Measurements from ENCODE around the gene ALPP. TPM values are rescaled to one million over a fixed set of nuclear protein-coding genes. Genes with fewer than 3 reads are reported as not detected.

Gene ALPP
- total RNA-seq, 2 donors from 2014 or later: not detected

DNA sequence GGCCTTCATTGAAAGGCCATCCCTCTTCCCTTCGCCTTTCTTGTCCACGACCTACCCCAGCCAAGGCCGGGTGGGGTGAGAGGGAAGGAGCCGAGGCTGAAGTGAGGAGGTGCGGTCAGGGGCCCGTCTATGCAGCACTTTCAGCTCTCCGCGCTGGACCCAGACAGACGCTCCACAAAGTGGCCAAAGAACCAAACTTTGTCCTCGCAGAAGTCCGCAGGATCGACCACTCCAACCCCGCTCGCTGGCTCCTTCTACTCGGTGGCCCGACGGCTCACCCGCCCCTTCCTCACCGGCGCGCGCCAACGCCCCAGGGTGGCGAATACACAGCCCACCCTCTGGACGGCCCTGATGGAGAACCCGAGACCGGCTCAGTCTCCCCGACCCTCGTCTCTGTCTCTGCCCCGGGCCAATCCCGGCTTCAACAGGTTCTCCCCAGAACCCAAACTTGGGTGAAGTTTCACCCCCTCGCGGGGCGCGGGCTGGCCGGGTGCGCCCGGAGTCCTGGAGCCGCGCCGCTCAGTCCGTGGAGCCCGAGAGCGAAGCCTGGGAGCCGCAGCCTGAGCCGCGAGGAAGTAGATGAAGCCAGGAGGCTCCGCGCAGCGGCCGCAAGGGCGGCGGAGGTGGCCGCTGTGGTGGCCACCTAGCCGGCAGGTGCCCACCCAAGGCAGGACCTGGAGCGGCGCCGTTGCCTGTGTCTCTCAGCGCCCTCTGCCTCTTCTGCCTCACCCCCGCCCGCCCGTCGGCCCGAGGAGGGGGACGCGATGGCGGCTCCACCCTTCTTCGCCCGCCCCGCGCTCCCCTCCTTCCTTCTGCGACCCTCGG, 26.7 kb upstream of the ALPP start:
- no peaks in the 10 kb centered on the region for H3K36me3 Mint-ChIP-seq (ENCODE audit: low read depth)
- TF ChIP-seq, protein P1, sequence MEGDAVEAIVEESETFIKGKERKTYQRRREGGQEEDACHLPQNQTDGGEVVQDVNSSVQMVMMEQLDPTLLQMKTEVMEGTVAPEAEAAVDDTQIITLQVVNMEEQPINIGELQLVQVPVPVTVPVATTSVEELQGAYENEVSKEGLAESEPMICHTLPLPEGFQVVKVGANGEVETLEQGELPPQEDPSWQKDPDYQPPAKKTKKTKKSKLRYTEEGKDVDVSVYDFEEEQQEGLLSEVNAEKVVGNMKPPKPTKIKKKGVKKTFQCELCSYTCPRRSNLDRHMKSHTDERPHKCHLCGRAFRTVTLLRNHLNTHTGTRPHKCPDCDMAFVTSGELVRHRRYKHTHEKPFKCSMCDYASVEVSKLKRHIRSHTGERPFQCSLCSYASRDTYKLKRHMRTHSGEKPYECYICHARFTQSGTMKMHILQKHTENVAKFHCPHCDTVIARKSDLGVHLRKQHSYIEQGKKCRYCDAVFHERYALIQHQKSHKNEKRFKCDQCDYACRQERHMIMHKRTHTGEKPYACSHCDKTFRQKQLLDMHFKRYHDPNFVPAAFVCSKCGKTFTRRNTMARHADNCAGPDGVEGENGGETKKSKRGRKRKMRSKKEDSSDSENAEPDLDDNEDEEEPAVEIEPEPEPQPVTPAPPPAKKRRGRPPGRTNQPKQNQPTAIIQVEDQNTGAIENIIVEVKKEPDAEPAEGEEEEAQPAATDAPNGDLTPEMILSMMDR (conservative IDR thresholded peaks at IDR 0.05): no peak
- H3K9me3 ChIP-seq (ENCODE audit: control insufficient read depth, low read length): peaks cover 10% of the 10 kb centered on the region
- no peaks in the 10 kb centered on the region for H3K36me3 ChIP-seq (ENCODE audit: control insufficient read depth, insufficient read depth, low read length)
- no peaks in the 10 kb centered on the region for H3K4me1 ChIP-seq (ENCODE audit: control insufficient read depth, insufficient read depth, low read length)
- 40 to 76% methylated on average over 18 to 73 of the region's 73 CpGs for WGBS, 2 experiments (ENCODE audit: insufficient coverage in 1 of 2, insufficient read length in 1 of 2)
- H3K27ac Mint-ChIP-seq: no peak overlapping the region
- H3K4me1 Mint-ChIP-seq: no peaks in the 10 kb centered on the region
- peaks cover 27% of the 10 kb centered on the region for H3K27me3 ChIP-seq (ENCODE audit: control insufficient read depth, insufficient read depth, low read length, poor library complexity, severe bottlenecking)
- H3K27ac ChIP-seq (ENCODE audit: low read depth, low read length): no peak overlapping the region
- no peak for DNase-seq
- H3K9ac ChIP-seq (ENCODE audit: extremely low read depth, low read length, poor library complexity, severe bottlenecking): no peak overlapping the region
- H3K9me3 Mint-ChIP-seq: peaks cover 22% of the 10 kb centered on the region
- H3K4me3 Mint-ChIP-seq: no peak overlapping the region
- H3K27me3 Mint-ChIP-seq (ENCODE audit: insufficient read depth): peaks cover 26% of the 10 kb centered on the region
- H3K4me3 ChIP-seq (ENCODE audit: low read length): no peak overlapping the region

DNA sequence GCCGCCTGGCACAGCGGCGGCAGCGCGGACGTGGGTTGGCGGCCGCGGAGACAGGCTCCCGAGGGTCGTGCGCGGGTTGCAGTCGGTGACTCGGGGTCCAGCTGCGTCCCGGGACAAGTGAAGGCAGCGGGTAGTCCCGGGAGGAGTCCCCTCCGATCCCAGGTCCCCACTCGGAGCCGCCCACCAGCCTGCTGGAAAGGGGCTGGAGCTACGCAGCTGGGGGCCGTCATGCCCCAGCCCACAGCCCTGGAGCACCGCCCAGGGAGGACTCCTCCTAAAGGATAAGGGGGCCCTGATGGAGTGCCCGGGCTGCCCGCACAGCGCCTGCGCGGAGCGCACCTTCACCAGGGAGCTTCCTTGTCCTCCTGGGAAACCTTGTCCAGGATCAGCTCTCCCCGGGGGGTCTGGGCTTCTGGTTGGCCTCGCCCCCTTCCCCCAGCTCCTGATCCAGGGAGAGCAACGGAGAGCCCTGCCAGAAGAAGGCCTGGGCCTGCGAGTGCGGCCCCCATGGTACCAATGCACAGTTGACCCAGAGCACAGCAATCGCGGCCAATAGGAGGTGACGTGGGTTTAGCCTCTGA, 25.9 kb upstream of the ALPP start:
- TF ChIP-seq, protein P1 (conservative IDR thresholded peaks at IDR 0.05): no peak
- WGBS, 2 experiments (ENCODE audit: insufficient coverage in 1 of 2, insufficient read length in 1 of 2): 81 to 83% methylated on average over 8 to 39 of the region's 39 CpGs
- no peak overlapping the region for H3K9ac ChIP-seq (ENCODE audit: extremely low read depth, low read length, poor library complexity, severe bottlenecking)
- H3K36me3 ChIP-seq (ENCODE audit: control insufficient read depth, insufficient read depth, low read length): no peaks in the 10 kb centered on the region
- H3K27me3 ChIP-seq (ENCODE audit: control insufficient read depth, insufficient read depth, low read length, poor library complexity, severe bottlenecking): peaks cover 27% of the 10 kb centered on the region
- Mint-ChIP-seq H3K27me3 (ENCODE audit: insufficient read depth) (peaks cover 28% of the 10 kb centered on the region), H3K36me3 (ENCODE audit: low read depth) (no peaks in the 10 kb centered on the region), H3K4me1 (no peaks in the 10 kb centered on the region), H3K9me3 (peaks cover 23% of the 10 kb centered on the region), H3K27ac (no peak overlapping the region), H3K4me3 (no peak overlapping the region)
- H3K4me3 ChIP-seq (ENCODE audit: low read length): no peak overlapping the region
- H3K9me3 ChIP-seq (ENCODE audit: control insufficient read depth, low read length): peaks cover 10% of the 10 kb centered on the region
- DNase-seq: no peak
- H3K27ac ChIP-seq (ENCODE audit: low read depth, low read length): no peak overlapping the region
- H3K4me1 ChIP-seq (ENCODE audit: control insufficient read depth, insufficient read depth, low read length): no peaks in the 10 kb centered on the region

DNA sequence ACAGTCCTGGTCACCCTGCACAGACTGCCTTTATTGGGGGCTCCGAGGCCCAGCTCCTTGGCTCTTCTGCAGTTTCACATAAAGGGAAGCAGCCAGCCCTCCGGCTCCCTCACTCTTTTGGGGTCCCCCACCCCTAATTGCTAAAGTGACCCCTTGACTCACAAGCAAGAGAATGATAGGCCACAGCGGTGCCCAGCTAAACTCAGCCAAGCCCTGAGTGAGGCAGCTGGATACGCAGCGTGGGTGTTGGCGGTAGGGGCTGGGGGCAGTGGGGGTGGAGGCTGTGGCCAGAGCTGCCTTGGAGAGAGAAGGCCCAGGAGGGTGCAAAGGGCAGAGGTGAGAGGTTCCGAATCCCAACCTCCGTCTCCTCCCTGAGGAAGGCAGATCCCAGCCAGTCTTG, 25.5 kb upstream of the ALPP start:
- H3K4me3 ChIP-seq (ENCODE audit: low read length): no peak overlapping the region
- Mint-ChIP-seq H3K4me3 (no peak overlapping the region), H3K36me3 (ENCODE audit: low read depth) (no peaks in the 10 kb centered on the region), H3K4me1 (no peaks in the 10 kb centered on the region), H3K27me3 (ENCODE audit: insufficient read depth) (peaks cover 28% of the 10 kb centered on the region), H3K9me3 (peaks cover 23% of the 10 kb centered on the region), H3K27ac (no peak overlapping the region)
- DNase-seq: no peak
- H3K4me1 ChIP-seq (ENCODE audit: control insufficient read depth, insufficient read depth, low read length): no peaks in the 10 kb centered on the region
- TF ChIP-seq, protein P1 (conservative IDR thresholded peaks at IDR 0.05): no peak
- H3K27me3 ChIP-seq (ENCODE audit: control insufficient read depth, insufficient read depth, low read length, poor library complexity, severe bottlenecking): peaks cover 27% of the 10 kb centered on the region
- WGBS, 2 experiments (ENCODE audit: insufficient coverage in 1 of 2, insufficient read length in 1 of 2): 92 to 97% methylated on average over 8 of the region's 8 CpGs
- no peak overlapping the region for H3K9ac ChIP-seq (ENCODE audit: extremely low read depth, low read length, poor library complexity, severe bottlenecking)
- H3K27ac ChIP-seq (ENCODE audit: low read depth, low read length): no peak overlapping the region
- no peaks in the 10 kb centered on the region for H3K36me3 ChIP-seq (ENCODE audit: control insufficient read depth, insufficient read depth, low read length)
- H3K9me3 ChIP-seq (ENCODE audit: control insufficient read depth, low read length): peaks cover 10% of the 10 kb centered on the region

Data from endodermal cell (in vitro differentiated cells).